HL-60/S4 (cell line): Measurements from ENCODE around the gene CADPS.

ENCODE experiments used
- in situ Hi-C: fragments of 300-500 bp; cut with MboI; formaldehyde crosslinking; loops from 2 replicates; pipeline ENCODE4 v1.14.3; 2022; ENCODE audit warnings: low sequenced_read_pairs

CADPS gene

GRCh38 chr3:62531981-62532380 lies 343.2 kb downstream of the CADPS start:
- in situ Hi-C loops, result no loop called here

GRCh38 chr3:62531493-62531892 lies 343.7 kb downstream of the CADPS start:
- in situ Hi-C loops, result no loop called here

GRCh38 chr3:62529230-62529629 lies 346.0 kb downstream of the CADPS start:
- in situ Hi-C loops, result no loop called here

- in situ Hi-C loops, result no loop called here
These were observed 347.7 kb downstream of the CADPS start for GRCh38 chr3:62527474-62527873.

- in situ Hi-C loops, result no loop called here
These were observed 349.9 kb downstream of the CADPS start for GRCh38 chr3:62525281-62525680.

GRCh38 chr3:62523672-62524071 lies 351.5 kb downstream of the CADPS start:
- in situ Hi-C loops, result no loop called here

GRCh38 chr3:62521464-62522105 lies 353.6 kb downstream of the CADPS start:
- in situ Hi-C loops, result no loop called here

- in situ Hi-C loops, result no loop called here
These were observed 371.7 kb downstream of the CADPS start for GRCh38 chr3:62503516-62503915.

GRCh38 chr3:62502315-62503300 lies 372.6 kb downstream of the CADPS start:
- in situ Hi-C loops, result no loop called here

- in situ Hi-C loops, result no loop called here
These were observed 373.9 kb downstream of the CADPS start for GRCh38 chr3:62501289-62501668.

- in situ Hi-C loops, result no loop called here
These were observed 374.5 kb downstream of the CADPS start for GRCh38 chr3:62500556-62501288.

- in situ Hi-C loops, result no loop called here
These were observed 378.1 kb downstream of the CADPS start for GRCh38 chr3:62497156-62497555.

GRCh38 chr3:62496503-62496902 lies 378.7 kb downstream of the CADPS start:
- in situ Hi-C loops, result no loop called here

- in situ Hi-C loops, result no loop called here
These were observed 382.0 kb downstream of the CADPS start for GRCh38 chr3:62493109-62493801.

- in situ Hi-C loops, result no loop called here
These were observed 392.3 kb downstream of the CADPS start for GRCh38 chr3:62482961-62483360.

- in situ Hi-C loops, result no loop called here
These were observed 393.3 kb downstream of the CADPS start for GRCh38 chr3:62481962-62482361.

GRCh38 chr3:62480056-62480455 lies 395.2 kb downstream of the CADPS start:
- in situ Hi-C loops, result no loop called here

GRCh38 chr3:62479326-62479725 lies 395.9 kb downstream of the CADPS start:
- in situ Hi-C loops, result no loop called here

- in situ Hi-C loops, result no loop called here
These were observed 399.9 kb downstream of the CADPS start for GRCh38 chr3:62475306-62475705.

- in situ Hi-C loops, result no loop called here
These were observed 407.1 kb downstream of the CADPS start for GRCh38 chr3:62467966-62468722.
